ENCODE results near the gene DYNC1H1. TPM values are rescaled to one million over a fixed set of nuclear protein-coding genes. Genes with fewer than 3 reads are reported as not detected.
A peak's percentile ranks its signal among the peaks of the same experiment; 100 is the strongest.
"Not testable (repeated sequence)": the region's sequence is repeated elsewhere in the genome, so short reads cannot be mapped to it uniquely, and the experiment has no call there.

Gene DYNC1H1
- total RNA-seq, 2 donors from 2014 or later = 319 to 383 TPM

- peaks cover 34% of the 10 kb centered on the region for H3K4me1 Mint-ChIP-seq
- ATAC-seq (replicated peaks) = no peak
- H3K9me3 Mint-ChIP-seq = no peaks in the 10 kb centered on the region
- H3K27me3 Mint-ChIP-seq = no peaks in the 10 kb centered on the region
- peak overlapping the region; percentile 94 for H3K4me3 Mint-ChIP-seq
- H3K36me3 Mint-ChIP-seq (ENCODE audit: low read depth) = peaks cover 76% of the 10 kb centered on the region
- H3K27ac Mint-ChIP-seq = no peak overlapping the region
These were observed 116.1 kb downstream of the DYNC1H1 start for GRCh38 chr14:102080183-102081080.

GRCh38 chr14:102081231-102082080 lies 117.1 kb downstream of the DYNC1H1 start:
- Mint-ChIP-seq H3K27ac (peak overlapping the region; percentile 89), H3K36me3 (ENCODE audit: low read depth) (peaks cover 86% of the 10 kb centered on the region), H3K9me3 (no peaks in the 10 kb centered on the region), H3K4me3 (peak overlapping the region; percentile 94), H3K4me1 (peaks cover 34% of the 10 kb centered on the region), H3K27me3 (no peaks in the 10 kb centered on the region)
- no peak for ATAC-seq (replicated peaks)

GRCh38 chr14:102084522-102084921 lies 120.1 kb downstream of the DYNC1H1 start:
- not testable (repeated sequence) for H3K27me3 Mint-ChIP-seq; ATAC-seq (replicated peaks); H3K9me3 Mint-ChIP-seq
- Mint-ChIP-seq H3K4me1 (peaks cover 46% of the 10 kb centered on the region), H3K36me3 (ENCODE audit: low read depth) (peaks cover 76% of the 10 kb centered on the region), H3K27ac (peak overlapping the region; percentile 89), H3K4me3 (peak overlapping the region; percentile 94)

GRCh38 chr14:102084931-102085330 lies 120.6 kb downstream of the DYNC1H1 start:
- Mint-ChIP-seq H3K4me1 (peaks cover 50% of the 10 kb centered on the region), H3K4me3 (peak overlapping the region; percentile 94), H3K36me3 (ENCODE audit: low read depth) (peaks cover 72% of the 10 kb centered on the region), H3K27ac (peak overlapping the region; percentile 89), H3K27me3 (no peaks in the 10 kb centered on the region), H3K9me3 (no peaks in the 10 kb centered on the region)
- no peak for ATAC-seq (replicated peaks)

- Mint-ChIP-seq H3K36me3 (ENCODE audit: low read depth) (peaks cover 66% of the 10 kb centered on the region), H3K27ac (peak overlapping the region; percentile 89), H3K9me3 (no peaks in the 10 kb centered on the region), H3K4me1 (peaks cover 52% of the 10 kb centered on the region), H3K27me3 (no peaks in the 10 kb centered on the region), H3K4me3 (peak overlapping the region; percentile 94)
- no peak for ATAC-seq (replicated peaks)
These were observed 121.1 kb downstream of the DYNC1H1 start for GRCh38 chr14:102085488-102085887.

- Mint-ChIP-seq H3K36me3 (ENCODE audit: low read depth) (peaks cover 60% of the 10 kb centered on the region), H3K9me3 (no peaks in the 10 kb centered on the region), H3K27me3 (no peaks in the 10 kb centered on the region), H3K4me3 (peak overlapping the region; percentile 94), H3K27ac (peak overlapping the region; percentile 89), H3K4me1 (peaks cover 47% of the 10 kb centered on the region)
- ATAC-seq (replicated peaks) = peak; percentile 60
These were observed 121.8 kb downstream of the DYNC1H1 start for GRCh38 chr14:102085948-102086708.

- peaks cover 46% of the 10 kb centered on the region for H3K4me1 Mint-ChIP-seq
- no peaks in the 10 kb centered on the region for H3K9me3 Mint-ChIP-seq
- no peaks in the 10 kb centered on the region for H3K27me3 Mint-ChIP-seq
- peaks cover 55% of the 10 kb centered on the region for H3K36me3 Mint-ChIP-seq (ENCODE audit: low read depth)
- H3K27ac Mint-ChIP-seq = peak overlapping the region; percentile 89
- ATAC-seq (replicated peaks) = no peak
- peak overlapping the region; percentile 94 for H3K4me3 Mint-ChIP-seq
These were observed 122.3 kb downstream of the DYNC1H1 start for GRCh38 chr14:102086709-102086971.

- H3K4me1 Mint-ChIP-seq = peaks cover 40% of the 10 kb centered on the region
- no peaks in the 10 kb centered on the region for H3K9me3 Mint-ChIP-seq
- H3K4me3 Mint-ChIP-seq = peak within 1 kb of the TSS; percentile 94
- peak within 1 kb of the TSS; percentile 91 for H3K27ac Mint-ChIP-seq
- peak; percentile 77 for ATAC-seq (replicated peaks)
- no peaks in the 10 kb centered on the region for H3K27me3 Mint-ChIP-seq
- H3K36me3 Mint-ChIP-seq (ENCODE audit: low read depth) = peaks cover 49% of the 10 kb centered on the region
These were observed 122.8 kb downstream of the DYNC1H1 start, which contains the start of gene HSP90AA1 for GRCh38 chr14:102086972-102087761. Gene HSP90AA1, minus strand, starts transcription at chr14:102087044. Its CDS starts 666 bp downstream, at chr14:102086378.

GRCh38 chr14:102087762-102088011 lies 123.3 kb downstream of the DYNC1H1 start:
- Mint-ChIP-seq H3K27ac (peak overlapping the region; percentile 91), H3K36me3 (ENCODE audit: low read depth) (peaks cover 44% of the 10 kb centered on the region), H3K4me1 (peaks cover 38% of the 10 kb centered on the region), H3K27me3 (no peaks in the 10 kb centered on the region), H3K9me3 (no peaks in the 10 kb centered on the region), H3K4me3 (peak overlapping the region; percentile 92)
- no peak for ATAC-seq (replicated peaks)

- Mint-ChIP-seq H3K4me3 (peak overlapping the region; percentile 92), H3K4me1 (peaks cover 33% of the 10 kb centered on the region), H3K9me3 (no peaks in the 10 kb centered on the region), H3K27me3 (no peaks in the 10 kb centered on the region), H3K27ac (peak overlapping the region; percentile 91), H3K36me3 (ENCODE audit: low read depth) (peaks cover 39% of the 10 kb centered on the region)
- ATAC-seq (replicated peaks) = no peak
These were observed 123.8 kb downstream of the DYNC1H1 start for GRCh38 chr14:102088012-102088792.

GRCh38 chr14:102089621-102090343 lies 125.4 kb downstream of the DYNC1H1 start:
- peaks cover 23% of the 10 kb centered on the region for H3K36me3 Mint-ChIP-seq (ENCODE audit: low read depth)
- peaks cover 27% of the 10 kb centered on the region for H3K4me1 Mint-ChIP-seq
- H3K27me3 Mint-ChIP-seq = no peaks in the 10 kb centered on the region
- peak overlapping the region; percentile 91 for H3K27ac Mint-ChIP-seq
- no peaks in the 10 kb centered on the region for H3K9me3 Mint-ChIP-seq
- H3K4me3 Mint-ChIP-seq = peak overlapping the region; percentile 92
- no peak for ATAC-seq (replicated peaks)

- Mint-ChIP-seq H3K9me3 (no peaks in the 10 kb centered on the region), H3K27ac (no peak overlapping the region), H3K4me3 (no peak overlapping the region)
These were observed 126.3 kb downstream of the DYNC1H1 start for GRCh38 chr14:102090713-102091112.

GRCh38 chr14:102092806-102093205 lies 128.4 kb downstream of the DYNC1H1 start:
- Mint-ChIP-seq H3K4me3 (no peak overlapping the region), H3K36me3 (ENCODE audit: low read depth) (peaks cover 6% of the 10 kb centered on the region), H3K4me1 (peaks cover 43% of the 10 kb centered on the region), H3K27ac (no peak overlapping the region), H3K27me3 (no peaks in the 10 kb centered on the region), H3K9me3 (no peaks in the 10 kb centered on the region)
- no peak for ATAC-seq (replicated peaks)

More at GRCh38 chr14:102090713-102091112, 126.3 kb downstream of the DYNC1H1 start:
- Mint-ChIP-seq H3K27me3 (no peaks in the 10 kb centered on the region), H3K36me3 (ENCODE audit: low read depth) (peaks cover 14% of the 10 kb centered on the region), H3K4me1 (peaks cover 34% of the 10 kb centered on the region)
- no peak for ATAC-seq (replicated peaks)
